A549 (cell line): ENCODE measurements around the gene CYSRT1. TPM values are rescaled to one million over a fixed set of nuclear protein-coding genes. Genes with fewer than 3 reads are reported as not detected.

ENCODE experiments used
- ATAC-seq, 2 experiments: fragments of 200-7000 bp in 1 of 2; fragments of >200 bp in 1 of 2; cut with Nextera tagmentation in 1 of 2; cut with Tn5 transposase in 1 of 2; 3 replicates each; pipeline versions ENCODE4 v1.8.0 to v1.9.1; 2018 to 2020; ENCODE audit warnings: mild to moderate bottlenecking in 1 of 2, moderate library complexity in 1 of 2
- CTCF ChIA-PET: fragments of 300-600 bp; sonication (Branson Sonifier 250); formaldehyde crosslinking; extraction: SDS; loops from one replicate; lab custom pipeline; 2021; ENCODE audit warnings: antibody characterized with exemption, inconsistent platforms; lab: Yijun Ruan, JAX
- POLR2A ChIA-PET: fragments of 350-600 bp; formaldehyde crosslinking; extraction: SDS; loops from one replicate; lab custom pipeline; 2021; ENCODE audit warnings: antibody characterized with exemption, inconsistent platforms; lab: Yijun Ruan, JAX
- DNase-seq, 2 experiments: peaks; one replicate each; pipeline versions ENCODE4 v3.0.0 to v3.0.0-alpha.2; 2011 to 2016; ENCODE audit warnings: low read depth in 1 of 2, low spot score in 1 of 2
- FAIRE-seq: peaks from 2 replicates; lab custom pipeline; 2011; peaks lifted over from hg19 to GRCh38; lab: Jason Lieb, UNC
- H3K27ac ChIP-seq, 2 experiments: fragments of >200 bp; sonication (Bioruptor Twin); formaldehyde crosslinking; 3 replicates each; pipeline ENCODE4 v1.5.1; 2016 to 2017
- H3K4me1 ChIP-seq: fragments of >200 bp; sonication (Bioruptor Twin); formaldehyde crosslinking; 3 replicates; pipeline ENCODE4 v1.6.1; 2016
- H3K4me2 ChIP-seq: fragments of >200 bp; sonication (Bioruptor Twin); formaldehyde crosslinking; 3 replicates; pipeline ENCODE4 v1.6.1; 2016
- H3K4me3 ChIP-seq: fragments of >200 bp; sonication (Bioruptor Twin); formaldehyde crosslinking; 3 replicates; pipeline ENCODE4 v1.5.1; 2016
- H3K9me3 ChIP-seq: fragments of >200 bp; sonication (Bioruptor Twin); formaldehyde crosslinking; 3 replicates; pipeline ENCODE4 v1.6.1; 2016
- BHLHE40 ChIP-seq: IDR thresholded peaks from 2 replicates; pipeline ENCODE4 v1.6.1; 2012; ENCODE audit warnings: low read depth, low read length, inconsistent platforms
- CBX8 ChIP-seq: fragments of 200-600 bp; sonication (generic); IDR thresholded peaks from 2 replicates; pipeline ENCODE4 v1.6.1; 2016
- CEBPB ChIP-seq, 2 experiments: fragments of >200 bp in 1 of 2; sonication (Bioruptor Twin) in 1 of 2; formaldehyde crosslinking in 1 of 2; IDR thresholded peaks; 2 replicates each; pipeline ENCODE4 v1.6.1; 2012 to 2016
- CTCF ChIP-seq: fragments of >200 bp; sonication (Bioruptor Twin); formaldehyde crosslinking; IDR thresholded peaks from 3 replicates; pipeline ENCODE4 v1.5.1; 2016
- EHF ChIP-seq: fragments of 250-450 bp; sonication (Bioruptor Pico); IDR thresholded peaks from 2 replicates; pipeline ENCODE4 v1.5.0; 2020; ENCODE audit warnings: mild to moderate bottlenecking
- FOSB ChIP-seq: fragments of 250-450 bp; sonication (Bioruptor Pico); IDR thresholded peaks from 2 replicates; pipeline ENCODE4 v1.5.0; 2020; ENCODE audit warnings: mild to moderate bottlenecking, moderate library complexity
- HEYL ChIP-seq: fragments of 250-450 bp; sonication (Bioruptor Pico); IDR thresholded peaks from 2 replicates; pipeline ENCODE4 v1.8.0; 2021; ENCODE audit warnings: mild to moderate bottlenecking, moderate library complexity
- HOXB13 ChIP-seq: fragments of 250-450 bp; sonication (Bioruptor Pico); IDR thresholded peaks from 2 replicates; pipeline ENCODE4 v1.5.0; 2020; ENCODE audit warnings: low read depth, mild to moderate bottlenecking, moderate library complexity
- JUNB ChIP-seq: fragments of >200 bp; sonication (Bioruptor Twin); formaldehyde crosslinking; IDR thresholded peaks from 2 replicates; pipeline ENCODE4 v1.6.1; 2016
- MAFK ChIP-seq: fragments of 450-650 bp; IDR thresholded peaks from 2 replicates; pipeline ENCODE4 v1.6.1; 2014; ENCODE audit not compliant: partially characterized antibody
- MAX ChIP-seq: IDR thresholded peaks from 2 replicates; pipeline ENCODE4 v1.6.1; 2012
- MAZ ChIP-seq: fragments of 150-350 bp; IDR thresholded peaks from 2 replicates; pipeline ENCODE4 v1.6.1; 2014; ENCODE audit warnings: antibody characterized with exemption, low read depth, low read length, borderline replicate concordance
- NR3C1 ChIP-seq: fragments of >200 bp; sonication (Bioruptor Twin); formaldehyde crosslinking; IDR thresholded peaks from 3 replicates; pipeline ENCODE4 v1.6.1; 2017
- PBX3 ChIP-seq: IDR thresholded peaks from 2 replicates; pipeline ENCODE4 v1.6.1; 2012
- RARB ChIP-seq: fragments of 250-450 bp; sonication (Bioruptor Pico); IDR thresholded peaks from 2 replicates; pipeline ENCODE4 v1.8.0; 2021; ENCODE audit warnings: mild to moderate bottlenecking, moderate library complexity
- RCOR1 ChIP-seq: fragments of 150-350 bp; IDR thresholded peaks from 2 replicates; pipeline ENCODE4 v1.6.1; 2014; ENCODE audit warnings: antibody characterized with exemption, low read length, low read depth
- REST ChIP-seq: fragments of 200-600 bp; sonication (generic); IDR thresholded peaks from 2 replicates; pipeline ENCODE4 v1.6.1; 2016; ENCODE audit warnings: antibody characterized with exemption, mild to moderate bottlenecking, moderate library complexity
- WGBS: methylation state at CpG from one replicate; pipeline ENCODE4 v1.1.6; 2017; ENCODE audit errors: missing lambda C conversion rate; 5-methylcytosine and 5-hydroxymethylcytosine counted together
- polyA minus RNA-seq: library from RNA; depleted of rRNA, polyadenylated mRNA; stranded (reverse); fragments of >200 nt; gene quantifications from 2 replicates; pipeline ENCODE4 v1.2.3, GENCODE V29; 2011; rRNA and poly(A)+ RNA removed
- polyA plus RNA-seq, 4 experiments: library from polyadenylated mRNA; depleted of rRNA in 3 of 4; stranded (reverse); fragments of >200 nt; fragmentation: RNase III in 1 of 4; extraction: RNeasy Plus Mini Kit Qiagen cat#74134 plus additional on column Dnase treatment in 1 of 4; gene quantifications; 2 replicates in 3 of 4; 3 replicates in 1 of 4; pipeline ENCODE4 v1.2.3, GENCODE V29; 2011 to 2017
- TF ChIP-seq, protein P1 (sequence below): IDR thresholded peaks from 2 replicates; pipeline ENCODE4 v1.6.1; 2012; ENCODE audit warnings: low read depth, borderline replicate concordance

CYSRT1 gene, protein sequence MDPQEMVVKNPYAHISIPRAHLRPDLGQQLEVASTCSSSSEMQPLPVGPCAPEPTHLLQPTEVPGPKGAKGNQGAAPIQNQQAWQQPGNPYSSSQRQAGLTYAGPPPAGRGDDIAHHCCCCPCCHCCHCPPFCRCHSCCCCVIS
- polyA plus RNA-seq (2011; rRNA removed), result 0.30 and 0.32 TPM in 2 replicates
- polyA plus RNA-seq (2012; cell fraction: cytosol; rRNA removed), result 0.89 and 1.6 TPM in 2 replicates
- polyA plus RNA-seq (2012; cell fraction: nucleus; rRNA removed), result 0.71 and 1.6 TPM in 2 replicates
- polyA plus RNA-seq (2017; fragmentation: RNase III; extraction: RNeasy Plus Mini Kit Qiagen cat#74134 plus additional on column Dnase treatment), result 0.81 to 1.0 TPM (median 0.87 TPM) in 3 replicates
- 0.37 and 0.54 TPM in 2 replicates for polyA minus RNA-seq

- TF ChIP-seq JUNB (no peak), MAZ (no peak), RCOR1 (no peak), BHLHE40 (no peak), CBX8 (no peak), REST (no peak)
- POLR2A ChIA-PET, result interaction anchor here (0.5 to 3.5 kb wide), 4 partner anchors 15 to 74 kb away, joined by 3 to 27 read pairs (median 24); partner anchors contain the start of genes ANAPC2, SSNA1, TPRN and TUBB4B
- DNase-seq, result no peak
- no peaks in the 10 kb centered on the region for H3K9me3 ChIP-seq
- CTCF ChIA-PET, result interaction anchor here (0.7 to 10.1 kb wide), 15 partner anchors 10 to 196 kb away, joined by 3 to 113 read pairs (median 5); partner anchors contain the start of genes ANAPC2, SSNA1, TPRN and TUBB4B
- no peak for ATAC-seq
- peak within 1 kb of the TSS; percentile 72 for H3K4me3 ChIP-seq
- no peak for FAIRE-seq
- peak within 1 kb of the TSS; percentile 98 for H3K4me2 ChIP-seq
- peak within 1 kb of the TSS; percentile 89 to 93 for H3K27ac ChIP-seq
- H3K4me1 ChIP-seq, result peaks cover 61% of the 10 kb centered on the region
- WGBS, result 69% methylated on average over 9 of the region's 23 CpGs
Measured at GRCh38 chr9:137224830-137225694, at the start of gene CYSRT1. CYSRT1 (plus strand) TSS chr9:137225174; CDS start chr9:137225622, 448 bp downstream.

DNA sequence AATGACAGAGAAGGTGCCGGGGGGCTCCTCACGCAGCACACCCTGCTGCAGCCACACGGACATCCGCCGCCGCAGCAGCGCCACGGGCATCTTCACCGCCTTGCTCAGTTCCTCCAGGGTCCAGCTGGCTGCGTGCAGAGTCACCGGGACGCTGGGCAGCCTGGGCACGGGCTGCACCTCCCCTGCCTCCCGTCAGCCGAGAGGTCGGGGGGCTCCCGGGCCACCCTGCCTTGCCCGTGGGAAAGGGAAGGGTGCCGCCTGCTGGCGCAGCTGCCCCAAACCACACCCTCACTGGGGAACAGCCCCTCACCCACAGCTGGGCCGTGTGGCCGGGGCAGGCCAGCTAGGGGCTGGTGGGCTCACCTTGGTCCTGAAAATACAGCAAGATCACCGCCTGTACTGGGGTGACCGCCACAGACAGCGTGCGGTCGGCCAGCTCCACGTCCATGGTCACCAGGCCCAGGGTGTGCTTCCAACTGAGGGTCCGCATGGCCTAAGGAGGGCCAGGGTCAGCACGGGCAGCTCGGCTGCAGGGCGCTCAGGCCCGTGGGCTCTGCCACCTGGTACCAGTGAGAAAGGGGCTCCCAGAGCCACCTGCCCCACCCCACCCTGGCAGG lies 49.5 kb upstream of the CYSRT1 start:
- FAIRE-seq (no peak), ATAC-seq (no peak), DNase-seq (no peak)
- Histone ChIP-seq H3K4me3 (no peak overlapping the region), H3K4me2 (no peak overlapping the region), H3K4me1 (no peaks in the 10 kb centered on the region), H3K9me3 (no peaks in the 10 kb centered on the region), H3K27ac (no peak overlapping the region)
- TF ChIP-seq MAFK (no peak), PBX3 (no peak), FOSB (CRISPR knock-in tag) (no peak), HOXB13 (CRISPR knock-in tag) (no peak), CTCF (no peak), RARB (no peak), CEBPB (IDR thresholded peaks at IDR 0.05) (no peak), EHF (no peak), NR3C1 (no peak), HEYL (CRISPR knock-in tag) (no peak), MAX (no peak)
- TF ChIP-seq, protein P1, sequence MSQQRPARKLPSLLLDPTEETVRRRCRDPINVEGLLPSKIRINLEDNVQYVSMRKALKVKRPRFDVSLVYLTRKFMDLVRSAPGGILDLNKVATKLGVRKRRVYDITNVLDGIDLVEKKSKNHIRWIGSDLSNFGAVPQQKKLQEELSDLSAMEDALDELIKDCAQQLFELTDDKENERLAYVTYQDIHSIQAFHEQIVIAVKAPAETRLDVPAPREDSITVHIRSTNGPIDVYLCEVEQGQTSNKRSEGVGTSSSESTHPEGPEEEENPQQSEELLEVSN, result no peak
- 87% methylated on average over 16 of the region's 33 CpGs for WGBS
- ChIA-PET CTCF (interaction anchor here (0.9 to 16.5 kb wide), 9 partner anchors 10 to 62 kb away, joined by 3 to 156 read pairs (median 13); partner anchors contain the start of genes ANAPC2, RNF224 and SSNA1), POLR2A (interaction anchor here (0.6 to 1.4 kb wide), 2 partner anchors 12 to 109 kb away, joined by 3 read pairs; no protein-coding TSS in a partner anchor)
